ENCODE measurements around the gene ALB.

ALB gene

DNA sequence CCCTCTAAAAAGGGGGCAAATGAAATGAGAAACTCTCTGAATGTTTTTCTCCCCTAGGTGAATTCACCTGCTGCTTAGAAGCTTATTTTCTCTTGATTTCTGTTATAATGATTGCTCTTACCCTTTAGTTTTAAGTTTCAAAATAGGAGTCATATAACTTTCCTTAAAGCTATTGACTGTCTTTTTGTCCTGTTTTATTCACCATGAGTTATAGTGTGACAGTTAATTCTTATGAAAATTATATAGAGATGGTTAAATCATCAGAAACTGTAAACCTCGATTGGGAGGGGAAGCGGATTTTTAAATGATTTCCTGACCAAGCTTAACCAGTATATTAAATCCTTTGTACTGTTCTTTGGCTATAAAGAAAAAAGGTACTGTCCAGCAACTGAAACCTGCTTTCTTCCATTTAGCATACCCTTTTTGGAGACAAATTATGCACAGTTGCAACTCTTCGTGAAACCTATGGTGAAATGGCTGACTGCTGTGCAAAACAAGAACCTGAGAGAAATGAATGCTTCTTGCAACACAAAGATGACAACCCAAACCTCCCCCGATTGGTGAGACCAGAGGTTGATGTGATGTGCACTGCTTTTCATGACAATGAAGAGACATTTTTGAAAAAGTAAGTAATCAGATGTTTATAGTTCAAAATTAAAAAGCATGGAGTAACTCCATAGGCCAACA is 4.2 kb downstream of the ALB start:
- no peak overlapping the region for H3K4me3 ChIP-seq (ENCODE audit: low read depth, low read length)

DNA sequence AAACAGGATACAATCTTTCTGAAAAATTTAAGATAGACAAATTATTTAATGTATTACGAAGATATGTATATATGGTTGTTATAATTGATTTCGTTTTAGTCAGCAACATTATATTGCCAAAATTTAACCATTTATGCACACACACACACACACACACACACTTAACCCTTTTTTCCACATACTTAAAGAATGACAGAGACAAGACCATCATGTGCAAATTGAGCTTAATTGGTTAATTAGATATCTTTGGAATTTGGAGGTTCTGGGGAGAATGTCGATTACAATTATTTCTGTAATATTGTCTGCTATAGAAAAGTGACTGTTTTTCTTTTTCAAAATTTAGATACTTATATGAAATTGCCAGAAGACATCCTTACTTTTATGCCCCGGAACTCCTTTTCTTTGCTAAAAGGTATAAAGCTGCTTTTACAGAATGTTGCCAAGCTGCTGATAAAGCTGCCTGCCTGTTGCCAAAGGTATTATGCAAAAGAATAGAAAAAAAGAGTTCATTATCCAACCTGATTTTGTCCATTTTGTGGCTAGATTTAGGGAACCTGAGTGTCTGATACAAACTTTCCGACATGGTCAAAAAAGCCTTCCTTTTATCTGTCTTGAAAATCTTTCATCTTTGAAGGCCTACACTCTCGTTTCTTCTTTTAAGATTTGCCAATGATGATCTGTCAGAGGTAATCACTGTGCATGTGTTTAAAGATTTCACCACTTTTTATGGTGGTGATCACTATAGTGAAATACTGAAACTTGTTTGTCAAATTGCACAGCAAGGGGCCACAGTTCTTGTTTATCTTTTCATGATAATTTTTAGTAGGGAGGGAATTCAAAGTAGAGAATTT is 5.2 kb downstream of the ALB start:
- H3K4me3 ChIP-seq (ENCODE audit: low read depth, low read length): no peak overlapping the region

DNA sequence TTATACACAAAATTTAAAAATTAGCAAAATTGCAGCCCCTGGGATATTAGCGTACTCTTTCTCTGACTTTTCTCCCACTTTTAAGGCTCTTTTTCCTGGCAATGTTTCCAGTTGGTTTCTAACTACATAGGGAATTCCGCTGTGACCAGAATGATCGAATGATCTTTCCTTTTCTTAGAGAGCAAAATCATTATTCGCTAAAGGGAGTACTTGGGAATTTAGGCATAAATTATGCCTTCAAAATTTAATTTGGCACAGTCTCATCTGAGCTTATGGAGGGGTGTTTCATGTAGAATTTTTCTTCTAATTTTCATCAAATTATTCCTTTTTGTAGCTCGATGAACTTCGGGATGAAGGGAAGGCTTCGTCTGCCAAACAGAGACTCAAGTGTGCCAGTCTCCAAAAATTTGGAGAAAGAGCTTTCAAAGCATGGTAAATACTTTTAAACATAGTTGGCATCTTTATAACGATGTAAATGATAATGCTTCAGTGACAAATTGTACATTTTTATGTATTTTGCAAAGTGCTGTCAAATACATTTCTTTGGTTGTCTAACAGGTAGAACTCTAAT is 6.0 kb downstream of the ALB start:
- no peak overlapping the region for H3K4me3 ChIP-seq (ENCODE audit: low read depth, low read length)

DNA sequence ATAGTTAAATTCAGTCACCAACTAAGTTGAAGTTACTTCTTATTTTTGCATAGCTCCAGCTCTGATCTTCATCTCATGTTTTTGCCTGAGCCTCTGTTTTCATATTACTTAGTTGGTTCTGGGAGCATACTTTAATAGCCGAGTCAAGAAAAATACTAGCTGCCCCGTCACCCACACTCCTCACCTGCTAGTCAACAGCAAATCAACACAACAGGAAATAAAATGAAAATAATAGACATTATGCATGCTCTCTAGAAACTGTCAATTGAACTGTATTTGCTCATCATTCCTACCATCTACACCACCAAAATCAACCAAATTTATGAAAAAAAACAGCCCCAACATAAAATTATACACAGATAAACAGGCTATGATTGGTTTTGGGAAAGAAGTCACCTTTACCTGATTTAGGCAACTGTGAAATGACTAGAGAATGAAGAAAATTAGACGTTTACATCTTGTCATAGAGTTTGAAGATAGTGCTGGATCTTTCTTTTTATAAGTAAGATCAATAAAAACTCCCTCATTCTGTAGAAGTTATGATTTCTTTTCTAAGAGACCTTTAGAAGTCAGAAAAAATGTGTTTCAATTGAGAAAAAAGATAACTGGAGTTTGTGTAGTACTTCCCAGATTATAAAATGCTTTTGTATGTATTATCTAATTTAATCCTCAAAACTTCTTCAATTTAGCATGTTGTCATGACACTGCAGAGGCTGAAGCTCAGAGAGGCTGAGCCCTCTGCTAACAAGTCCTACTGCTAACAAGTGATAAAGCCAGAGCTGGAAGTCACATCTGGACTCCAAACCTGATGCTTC is 7.0 kb downstream of the ALB start:
- no peak overlapping the region for H3K4me3 ChIP-seq (ENCODE audit: low read depth, low read length)

DNA sequence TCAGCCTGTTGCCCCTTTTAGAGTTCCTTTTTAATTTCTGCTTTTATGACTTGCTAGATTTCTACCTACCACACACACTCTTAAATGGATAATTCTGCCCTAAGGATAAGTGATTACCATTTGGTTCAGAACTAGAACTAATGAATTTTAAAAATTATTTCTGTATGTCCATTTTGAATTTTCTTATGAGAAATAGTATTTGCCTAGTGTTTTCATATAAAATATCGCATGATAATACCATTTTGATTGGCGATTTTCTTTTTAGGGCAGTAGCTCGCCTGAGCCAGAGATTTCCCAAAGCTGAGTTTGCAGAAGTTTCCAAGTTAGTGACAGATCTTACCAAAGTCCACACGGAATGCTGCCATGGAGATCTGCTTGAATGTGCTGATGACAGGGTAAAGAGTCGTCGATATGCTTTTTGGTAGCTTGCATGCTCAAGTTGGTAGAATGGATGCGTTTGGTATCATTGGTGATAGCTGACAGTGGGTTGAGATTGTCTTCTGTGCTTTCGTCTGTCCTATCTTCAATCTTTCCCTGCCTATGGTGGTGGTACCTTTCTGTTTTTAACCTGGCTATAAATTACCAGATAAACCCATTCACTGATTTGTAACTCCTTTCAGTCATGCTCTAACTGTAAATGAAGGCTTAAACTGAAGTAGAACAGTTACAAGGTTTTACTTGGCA is 7.8 kb downstream of the ALB start:
- no peak overlapping the region for H3K4me3 ChIP-seq (ENCODE audit: low read depth, low read length)

GRCh38 chr4:73413294-73413755 is 9.2 kb downstream of the ALB start:
- H3K4me3 ChIP-seq (ENCODE audit: low read depth, low read length): no peak overlapping the region

- no peak overlapping the region for H3K4me3 ChIP-seq (ENCODE audit: low read depth, low read length)
These were observed 10.8 kb downstream of the ALB start for GRCh38 chr4:73414936-73415271.

DNA sequence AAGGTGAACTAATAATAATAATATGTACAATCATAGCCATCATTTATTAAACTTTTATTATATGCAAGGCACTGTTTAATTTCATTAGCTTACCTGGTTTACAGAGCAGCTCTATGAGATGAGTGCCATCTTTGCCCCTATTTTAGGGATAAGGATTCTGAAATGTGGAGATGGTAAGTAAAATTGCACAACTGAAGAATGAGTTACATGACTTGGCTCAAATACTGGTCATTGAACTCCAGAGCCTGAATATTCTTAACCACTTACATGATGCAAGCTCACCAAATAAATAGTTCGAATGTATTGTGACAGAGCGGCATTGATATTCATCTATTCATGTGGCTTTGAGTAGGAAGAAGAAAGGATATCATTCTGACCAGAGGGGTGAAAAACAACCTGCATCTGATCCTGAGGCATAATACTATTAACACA is 11.7 kb downstream of the ALB start:
- no peak overlapping the region for H3K4me3 ChIP-seq (ENCODE audit: low read depth, low read length)

DNA sequence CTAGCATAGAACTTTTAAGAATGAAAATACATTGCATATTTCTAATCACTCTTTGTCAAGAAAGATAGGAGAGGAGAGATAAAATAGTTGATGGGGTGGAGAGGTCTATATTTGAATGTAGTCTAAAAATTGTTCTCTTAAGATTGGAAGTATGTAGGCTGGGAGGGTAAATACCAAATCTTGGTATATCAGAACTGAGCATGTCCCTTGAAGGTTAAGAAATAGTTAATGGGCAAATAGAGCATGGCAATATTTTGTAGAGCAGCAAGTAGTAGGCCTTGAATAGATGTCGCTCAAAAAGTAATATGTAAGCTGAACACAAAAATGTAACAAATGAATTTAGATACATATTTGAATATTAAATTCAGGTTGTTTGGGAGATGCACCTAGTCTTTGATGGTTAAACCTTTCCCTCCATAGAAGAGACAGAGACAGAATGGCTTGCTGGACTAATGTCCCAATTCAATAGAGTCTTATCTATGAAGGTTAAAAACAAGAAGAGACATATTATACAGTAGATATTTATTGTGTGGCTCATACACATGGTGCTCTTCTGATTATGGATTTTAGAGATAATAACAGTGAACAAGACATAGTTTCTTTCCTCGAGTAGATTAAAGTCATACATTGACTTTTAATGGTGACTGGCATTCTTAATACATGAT is 12.5 kb downstream of the ALB start:
- H3K4me3 ChIP-seq (ENCODE audit: low read depth, low read length): no peak overlapping the region

- H3K4me3 ChIP-seq (ENCODE audit: low read depth, low read length): no peak overlapping the region
These were observed 13.3 kb downstream of the ALB start for GRCh38 chr4:73417342-73417741.

DNA sequence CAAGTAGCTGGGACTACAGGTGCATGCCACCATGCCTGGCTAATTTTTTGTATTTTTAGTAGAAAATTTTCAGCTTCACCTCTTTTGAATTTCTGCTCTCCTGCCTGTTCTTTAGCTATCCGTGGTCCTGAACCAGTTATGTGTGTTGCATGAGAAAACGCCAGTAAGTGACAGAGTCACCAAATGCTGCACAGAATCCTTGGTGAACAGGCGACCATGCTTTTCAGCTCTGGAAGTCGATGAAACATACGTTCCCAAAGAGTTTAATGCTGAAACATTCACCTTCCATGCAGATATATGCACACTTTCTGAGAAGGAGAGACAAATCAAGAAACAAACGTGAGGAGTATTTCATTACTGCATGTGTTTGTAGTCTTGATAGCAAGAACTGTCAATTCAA is 13.9 kb downstream of the ALB start:
- H3K4me3 ChIP-seq (ENCODE audit: low read depth, low read length): no peak overlapping the region

- no peak overlapping the region for H3K4me3 ChIP-seq (ENCODE audit: low read depth, low read length)
These were observed 14.6 kb downstream of the ALB start for GRCh38 chr4:73418677-73419076.

DNA sequence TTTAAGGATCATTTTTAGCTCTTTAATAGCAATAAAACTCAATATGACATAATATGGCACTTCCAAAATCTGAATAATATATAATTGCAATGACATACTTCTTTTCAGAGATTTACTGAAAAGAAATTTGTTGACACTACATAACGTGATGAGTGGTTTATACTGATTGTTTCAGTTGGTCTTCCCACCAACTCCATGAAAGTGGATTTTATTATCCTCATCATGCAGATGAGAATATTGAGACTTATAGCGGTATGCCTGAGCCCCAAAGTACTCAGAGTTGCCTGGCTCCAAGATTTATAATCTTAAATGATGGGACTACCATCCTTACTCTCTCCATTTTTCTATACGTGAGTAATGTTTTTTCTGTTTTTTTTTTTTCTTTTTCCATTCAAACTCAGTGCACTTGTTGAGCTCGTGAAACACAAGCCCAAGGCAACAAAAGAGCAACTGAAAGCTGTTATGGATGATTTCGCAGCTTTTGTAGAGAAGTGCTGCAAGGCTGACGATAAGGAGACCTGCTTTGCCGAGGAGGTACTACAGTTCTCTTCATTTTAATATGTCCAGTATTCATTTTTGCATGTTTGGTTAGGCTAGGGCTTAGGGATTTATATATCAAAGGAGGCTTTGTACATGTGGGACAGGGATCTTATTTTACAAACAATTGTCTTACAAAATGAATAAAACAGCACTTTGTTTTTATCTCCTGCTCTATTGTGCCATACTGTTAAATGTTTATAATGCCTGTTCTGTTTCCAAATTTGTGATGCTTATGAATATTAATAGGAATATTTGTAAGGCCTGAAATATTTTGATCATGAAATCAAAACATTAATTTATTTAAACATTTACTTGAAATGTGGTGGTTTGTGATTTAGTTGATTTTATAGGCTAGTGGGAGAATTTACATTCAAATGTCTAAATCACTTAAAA is 15.3 kb downstream of the ALB start:
- H3K4me3 ChIP-seq (ENCODE audit: low read depth, low read length): no peak overlapping the region

GRCh38 chr4:73420615-73421014 is 16.5 kb downstream of the ALB start:
- H3K4me3 ChIP-seq (ENCODE audit: low read depth, low read length): no peak overlapping the region

- H3K4me3 ChIP-seq (ENCODE audit: low read depth, low read length): no peak overlapping the region
These were observed 17.8 kb downstream of the ALB start for GRCh38 chr4:73421708-73422457.

DNA sequence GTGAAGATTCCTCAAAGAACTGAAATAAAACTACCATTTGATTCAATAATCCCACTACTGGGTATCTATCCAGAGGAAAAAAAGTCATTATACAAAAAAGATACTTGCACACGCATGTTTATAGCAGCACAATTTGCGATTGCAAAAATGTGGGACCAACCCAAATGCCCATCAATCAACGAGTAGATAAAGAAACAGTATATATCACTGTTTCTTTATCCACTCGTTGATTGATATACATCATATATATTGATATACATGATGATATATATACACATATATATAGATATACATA is 18.3 kb downstream of the ALB start:
- no peak overlapping the region for H3K4me3 ChIP-seq (ENCODE audit: low read depth, low read length)

- no peak overlapping the region for H3K4me3 ChIP-seq (ENCODE audit: low read depth, low read length)
These were observed 19.1 kb downstream of the ALB start for GRCh38 chr4:73423184-73423583.

DNA sequence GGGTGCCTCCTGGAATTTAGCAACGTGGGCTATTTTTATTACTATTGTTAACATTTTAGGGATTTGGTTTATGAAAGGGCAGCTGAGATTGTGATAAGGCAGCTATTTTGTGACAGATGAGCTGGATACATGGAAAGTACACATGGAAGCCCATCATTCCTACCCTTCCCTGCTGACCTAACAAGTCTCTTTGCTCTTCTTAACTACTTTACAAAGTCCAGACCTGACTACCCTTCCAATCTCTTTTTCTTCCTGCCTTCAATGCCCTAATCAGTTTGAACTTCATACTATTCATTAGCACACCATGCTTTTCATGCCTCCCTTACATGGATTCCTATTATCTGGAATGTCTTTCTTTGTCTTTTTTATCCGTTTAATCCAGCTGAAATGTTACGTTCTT is 22.6 kb downstream of the ALB start:
- no peak overlapping the region for H3K4me3 ChIP-seq (ENCODE audit: low read depth, low read length)

DNA sequence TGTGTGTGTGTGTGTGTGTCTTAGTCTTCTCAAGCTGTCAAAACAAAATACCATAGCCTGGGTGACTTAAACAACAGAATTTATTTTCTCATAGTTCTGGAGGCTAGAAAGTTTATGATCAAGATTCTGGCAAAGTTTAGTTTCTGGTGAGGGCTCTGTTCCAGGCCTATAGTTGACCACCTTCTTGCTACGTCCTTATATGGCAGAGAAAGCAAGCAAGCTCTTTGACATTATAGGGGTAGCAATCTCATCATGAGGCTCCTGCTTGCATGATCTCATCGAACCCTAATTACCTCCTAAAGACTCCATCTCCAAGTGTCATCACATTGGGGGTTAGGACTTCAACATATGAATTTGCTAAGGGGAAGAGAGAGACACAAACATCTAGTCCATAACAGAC is 25.0 kb downstream of the ALB start:
- H3K4me3 ChIP-seq (ENCODE audit: low read depth, low read length): no peak overlapping the region

All from iPS-11a (cell line).